ENCODE measurements around the gene MYL11. TPM values are rescaled to one million over a fixed set of nuclear protein-coding genes. Genes with fewer than 3 reads are reported as not detected.

The MYL11 gene
- polyA plus RNA-seq, 1 donor (not counting 4 experiments of a cell fraction or from before 2014, with no cell fraction given) = not detected

- no peak overlapping the region for H3K4me3 ChIP-seq (ENCODE audit: control insufficient read depth in 2 of 3, extremely low read depth in 1 of 3, insufficient read depth in 2 of 3, low read depth in 1 of 3, low read length in 3 of 3)
- H2AFZ ChIP-seq (ENCODE audit: control insufficient read depth, low read length) = no peak overlapping the region
- H3K27ac ChIP-seq (ENCODE audit: control insufficient read depth, insufficient read depth, low read length) = no peak overlapping the region
- H3K9me3 ChIP-seq (ENCODE audit: control insufficient read depth, low read depth, low read length) = no peaks in the 10 kb centered on the region
- no peaks in the 10 kb centered on the region for H4K20me1 ChIP-seq (ENCODE audit: control insufficient read depth, extremely low read depth, insufficient read depth, low read length)
- H3K36me3 ChIP-seq (ENCODE audit: control insufficient read depth in 2 of 2, extremely low read depth in 1 of 2, insufficient read depth in 2 of 2, low read length in 2 of 2) = peaks cover 30 to 44% of the 10 kb centered on the region in 2 experiments
- no peak for FAIRE-seq
- peaks cover 3% of the 10 kb centered on the region for H3K4me1 ChIP-seq (ENCODE audit: control insufficient read depth, extremely low read depth, insufficient read depth, low read length)
- DNase-seq (ENCODE audit: low read depth, low spot score) = no peak
- H3K9me1 ChIP-seq (ENCODE audit: control insufficient read depth, extremely low read depth, insufficient read depth, low read length) = no peaks in the 10 kb centered on the region
- dilution Hi-C loops (cut with MboI; ENCODE audit: extremely low pct_ligation_motif_present, low sequenced_read_pairs) = no loop called here
- TF ChIP-seq CTCF (optimal IDR thresholded peaks at IDR 0.05 in 1 of 3, IDR thresholded peaks at IDR 0.05 in 1 of 3, conservative IDR thresholded peaks at IDR 0.05 in 1 of 3; ENCODE audit: extremely low read depth in 1 of 3, insufficient read depth in 2 of 3, low read length in 3 of 3) = no peak
- no peak for TF ChIP-seq EZH2 (IDR thresholded peaks at IDR 0.05; ENCODE audit: low read length)
- no peak overlapping the region for H3K9ac ChIP-seq (ENCODE audit: control insufficient read depth, extremely low read depth, insufficient read depth, low read length)
- no peak overlapping the region for H3K4me2 ChIP-seq (ENCODE audit: control insufficient read depth, extremely low read depth, insufficient read depth, low read depth, low read length)
- no peaks in the 10 kb centered on the region for H3K27me3 ChIP-seq (ENCODE audit: control insufficient read depth, extremely low read depth, insufficient read depth, low read length)
- peaks cover 51% of the 10 kb centered on the region for H3K79me2 ChIP-seq (ENCODE audit: control insufficient read depth, insufficient read depth, low read length)
Measured at GRCh38 chr16:30361180-30361579, 13.4 kb upstream of the MYL11 start.

- dilution Hi-C loops (cut with MboI; ENCODE audit: extremely low pct_ligation_motif_present, low sequenced_read_pairs) = no loop called here
- H3K36me3 ChIP-seq (ENCODE audit: control insufficient read depth in 2 of 2, extremely low read depth in 1 of 2, insufficient read depth in 2 of 2, low read length in 2 of 2) = peaks cover 13 to 33% of the 10 kb centered on the region in 2 experiments
- no peak for DNase-seq (ENCODE audit: low read depth, low spot score)
- peaks cover 86% of the 10 kb centered on the region for H3K79me2 ChIP-seq (ENCODE audit: control insufficient read depth, insufficient read depth, low read length)
- no peak overlapping the region for H3K9ac ChIP-seq (ENCODE audit: control insufficient read depth, extremely low read depth, insufficient read depth, low read length)
- TF ChIP-seq CTCF (optimal IDR thresholded peaks at IDR 0.05 in 1 of 3, IDR thresholded peaks at IDR 0.05 in 1 of 3, conservative IDR thresholded peaks at IDR 0.05 in 1 of 3; ENCODE audit: extremely low read depth in 1 of 3, insufficient read depth in 2 of 3, low read length in 3 of 3) (no peak), EZH2 (IDR thresholded peaks at IDR 0.05; ENCODE audit: low read length) (no peak)
- peaks cover 12% of the 10 kb centered on the region for H4K20me1 ChIP-seq (ENCODE audit: control insufficient read depth, extremely low read depth, insufficient read depth, low read length)
- no peak overlapping the region for H3K4me2 ChIP-seq (ENCODE audit: control insufficient read depth, extremely low read depth, insufficient read depth, low read depth, low read length)
- H2AFZ ChIP-seq (ENCODE audit: control insufficient read depth, low read length) = no peak overlapping the region
- peaks cover 18% of the 10 kb centered on the region for H3K4me1 ChIP-seq (ENCODE audit: control insufficient read depth, extremely low read depth, insufficient read depth, low read length)
- H3K27ac ChIP-seq (ENCODE audit: control insufficient read depth, insufficient read depth, low read length) = no peak overlapping the region
- FAIRE-seq = no peak
- no peaks in the 10 kb centered on the region for H3K27me3 ChIP-seq (ENCODE audit: control insufficient read depth, extremely low read depth, insufficient read depth, low read length)
- H3K9me1 ChIP-seq (ENCODE audit: control insufficient read depth, extremely low read depth, insufficient read depth, low read length) = peaks cover 3% of the 10 kb centered on the region
- no peak overlapping the region for H3K4me3 ChIP-seq (ENCODE audit: control insufficient read depth in 2 of 3, extremely low read depth in 1 of 3, insufficient read depth in 2 of 3, low read depth in 1 of 3, low read length in 3 of 3)
- no peaks in the 10 kb centered on the region for H3K9me3 ChIP-seq (ENCODE audit: control insufficient read depth, low read depth, low read length)
Measured at GRCh38 chr16:30365200-30365599, 9.4 kb upstream of the MYL11 start.
